Measurements from ENCODE around the gene TBRG4. TPM values are rescaled to one million over a fixed set of nuclear protein-coding genes. Genes with fewer than 3 reads are reported as not detected.

Gene TBRG4
- total and polyA plus RNA-seq, 2 donors (not counting 3 experiments of a cell fraction or from before 2014, with no cell fraction given) = 43.7 to 56.7 TPM

DNA sequence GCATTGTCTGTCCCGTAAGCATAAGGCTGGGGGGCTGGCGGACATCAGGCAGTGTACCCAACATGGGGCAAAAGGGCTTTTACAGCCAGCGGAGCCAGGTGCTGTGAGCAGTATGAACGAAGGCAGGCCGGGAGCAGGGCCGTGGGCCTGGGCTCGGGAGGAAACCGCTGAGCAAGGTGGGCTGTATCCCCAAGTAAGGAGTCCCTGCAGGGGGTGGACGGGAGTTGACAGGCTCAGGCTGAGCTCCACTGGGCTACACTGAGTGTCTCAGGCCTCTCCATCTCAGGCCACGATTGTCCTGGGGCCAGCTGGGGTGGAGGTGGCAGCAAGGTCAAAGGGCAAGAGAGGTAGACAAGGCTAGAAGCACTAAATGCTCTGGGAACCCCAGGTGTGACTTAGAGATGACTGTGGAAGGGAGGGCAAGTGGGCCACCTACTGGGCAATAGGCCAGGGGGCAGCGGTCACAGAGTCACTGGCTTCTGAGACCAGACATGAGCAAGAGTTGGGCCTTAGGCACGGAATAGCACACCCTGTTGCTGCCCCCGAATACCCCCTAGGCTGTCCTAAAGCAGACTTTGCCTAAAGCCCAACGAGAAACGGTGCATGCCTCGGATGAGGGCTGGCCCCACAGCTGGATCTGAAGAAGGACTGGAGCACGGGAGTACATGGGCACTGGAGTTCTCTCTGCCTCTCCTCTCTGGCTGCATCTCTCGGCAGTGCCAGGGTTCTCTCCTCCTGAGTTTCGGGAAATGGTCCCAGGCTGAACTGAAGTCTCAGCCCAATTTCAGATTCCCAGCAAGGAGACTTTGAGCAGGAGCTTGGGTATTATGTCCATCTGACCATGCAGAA, 35.3 kb upstream of the TBRG4 start:
- Histone ChIP-seq H2AFZ (ENCODE audit: low read depth, low read length) (no peak overlapping the region), H3K4me2 (ENCODE audit: insufficient read depth, low read length) (no peak overlapping the region), H3K9ac (replicated peaks; ENCODE audit: extremely low read depth, insufficient read depth, low read length) (no peak overlapping the region), H4K20me1 (replicated peaks; ENCODE audit: control insufficient read depth, extremely low read depth, insufficient read depth, low read length) (no peaks in the 10 kb centered on the region), H3K27ac (ENCODE audit: insufficient read depth, low read depth, low read length) (no peak overlapping the region), H3K9me1 (replicated peaks; ENCODE audit: control insufficient read depth, extremely low read depth, insufficient read depth, low read length) (no peaks in the 10 kb centered on the region), H3K4me1 (ENCODE audit: control insufficient read depth, extremely low read depth, insufficient read depth, low read length) (no peaks in the 10 kb centered on the region), H3K27me3 (ENCODE audit: control insufficient read depth in 2 of 2, insufficient read depth in 2 of 2, low read length in 2 of 2) (peaks cover 0 to 6% of the 10 kb centered on the region in 2 experiments), H3K36me3 (ENCODE audit: control insufficient read depth in 2 of 2, extremely low read depth in 1 of 2, insufficient read depth in 2 of 2, low read length in 2 of 2) (no peaks in the 10 kb centered on the region), H3K9me3 (replicated peaks; ENCODE audit: control insufficient read depth, insufficient read depth, low read length) (no peaks in the 10 kb centered on the region), H3K4me3 (replicated peaks in 1 of 3; ENCODE audit: insufficient read depth in 1 of 3, low read depth in 1 of 3, low read length in 3 of 3) (no peak overlapping the region), H3K79me2 (ENCODE audit: control insufficient read depth, insufficient read depth, low read length) (no peaks in the 10 kb centered on the region)
- no peak for DNase-seq (ENCODE audit: low read depth, low spot score)
- no TSS peak for BruUV-seq (replicated peaks)
- no peak for FAIRE-seq
- intact Hi-C loops (cut with micrococcal nuclease) = no loop called here
- POLR2A ChIA-PET = no interaction called here
- CTCF ChIA-PET = no interaction called here
- dilution Hi-C loops (cut with MboI; ENCODE audit: extremely low pct_ligation_motif_present, low sequenced_read_pairs) = no loop called here
- TF ChIP-seq POLR2A (IDR thresholded peaks at IDR 0.05; ENCODE audit: low read depth, low read length) (no peak), MYC (IDR thresholded peaks at IDR 0.05; ENCODE audit: low read depth, low read length) (no peak), FOS (IDR thresholded peaks at IDR 0.05; ENCODE audit: borderline replicate concordance, insufficient read depth, low read length) (no peak), GATA2 (IDR thresholded peaks at IDR 0.05; ENCODE audit: insufficient read depth, insufficient read length, low read depth, low read length) (no peak), EZH2 (IDR thresholded peaks at IDR 0.05; ENCODE audit: borderline replicate concordance, low read depth, low read length, severe bottlenecking) (no peak), MAX (IDR thresholded peaks at IDR 0.05; ENCODE audit: insufficient read depth, insufficient read length) (no peak), POLR2AphosphoS5 (IDR thresholded peaks at IDR 0.05; ENCODE audit: insufficient read depth, low read depth, low read length) (no peak), JUN (IDR thresholded peaks at IDR 0.05; ENCODE audit: borderline replicate concordance, insufficient read depth, insufficient read length, low read depth) (no peak)
- TF ChIP-seq, protein P1, sequence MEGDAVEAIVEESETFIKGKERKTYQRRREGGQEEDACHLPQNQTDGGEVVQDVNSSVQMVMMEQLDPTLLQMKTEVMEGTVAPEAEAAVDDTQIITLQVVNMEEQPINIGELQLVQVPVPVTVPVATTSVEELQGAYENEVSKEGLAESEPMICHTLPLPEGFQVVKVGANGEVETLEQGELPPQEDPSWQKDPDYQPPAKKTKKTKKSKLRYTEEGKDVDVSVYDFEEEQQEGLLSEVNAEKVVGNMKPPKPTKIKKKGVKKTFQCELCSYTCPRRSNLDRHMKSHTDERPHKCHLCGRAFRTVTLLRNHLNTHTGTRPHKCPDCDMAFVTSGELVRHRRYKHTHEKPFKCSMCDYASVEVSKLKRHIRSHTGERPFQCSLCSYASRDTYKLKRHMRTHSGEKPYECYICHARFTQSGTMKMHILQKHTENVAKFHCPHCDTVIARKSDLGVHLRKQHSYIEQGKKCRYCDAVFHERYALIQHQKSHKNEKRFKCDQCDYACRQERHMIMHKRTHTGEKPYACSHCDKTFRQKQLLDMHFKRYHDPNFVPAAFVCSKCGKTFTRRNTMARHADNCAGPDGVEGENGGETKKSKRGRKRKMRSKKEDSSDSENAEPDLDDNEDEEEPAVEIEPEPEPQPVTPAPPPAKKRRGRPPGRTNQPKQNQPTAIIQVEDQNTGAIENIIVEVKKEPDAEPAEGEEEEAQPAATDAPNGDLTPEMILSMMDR (IDR thresholded peaks at IDR 0.05; ENCODE audit: extremely low read depth in 1 of 2, insufficient read depth in 1 of 2, low read depth in 1 of 2, low read length in 2 of 2) = no peak
